Neural cell (in vitro differentiated cells): Measurements from ENCODE around the gene RNF212.

Experiments used
- CTCF ChIP-seq: fragments of 450-650 bp; IDR thresholded peaks from 2 replicates; pipeline ENCODE4 v1.5.1; 2014; ENCODE audit warnings: antibody characterized with exemption, mild to moderate bottlenecking, moderate library complexity; ENCODE audit not compliant: poor library complexity, severe bottlenecking
- EP300 ChIP-seq: fragments of 450-650 bp; conservative IDR thresholded peaks from 2 replicates; pipeline ENCODE4 v1.6.1; 2014; ENCODE audit warnings: antibody characterized with exemption, mild to moderate bottlenecking, moderate library complexity; ENCODE audit not compliant: poor library complexity, severe bottlenecking
- EZH2 ChIP-seq: fragments of 200-600, 300-800 bp; shearing (Covaris generic), sonication (generic); IDR thresholded peaks from 2 replicates; pipeline ENCODE4 v1.6.1; 2014; ENCODE audit warnings: antibody characterized with exemption, low read length, borderline replicate concordance, mild to moderate bottlenecking; ENCODE audit not compliant: insufficient read depth, poor library complexity, severe bottlenecking
- POLR2AphosphoS5 ChIP-seq: IDR thresholded peaks from 2 replicates; pipeline ENCODE4 v1.6.1; 2012
- REST ChIP-seq: IDR thresholded peaks from 2 replicates; pipeline ENCODE4 v1.6.1; 2012; ENCODE audit warnings: borderline replicate concordance
- TAF1 ChIP-seq: IDR thresholded peaks from 2 replicates; pipeline ENCODE4 v1.6.1; 2012; ENCODE audit warnings: low read depth

- TF ChIP-seq CTCF (no peak), POLR2AphosphoS5 (no peak), TAF1 (no peak), EZH2 (no peak), REST (no peak), EP300 (no peak)
Measured at GRCh38 chr4:1052231-1052671, 61.1 kb downstream of the RNF212 start.
